Esophagus squamous epithelium (tissue), 5 donors: Measurements from ENCODE around the gene JARID2. TPM values are rescaled to one million over a fixed set of nuclear protein-coding genes. Genes with fewer than 3 reads are reported as not detected.

Source experiments
- DNase-seq: peaks from one replicate; lab custom pipeline; 2025; lab: John Stamatoyannopoulos, UW
- H3K27ac ChIP-seq, 4 donors: fragments of 200-600 bp; sonication (generic); one replicate each; pipeline ENCODE4 v1.5.1; 2016 to 2019; ENCODE audit warnings: mild to moderate bottlenecking in 1 of 4
- H3K27me3 ChIP-seq, 4 donors: fragments of 200-600 bp; sonication (generic); 1 replicate in 3 of 4; 2 replicates in 1 of 4; pipeline versions ENCODE4 v1.5.1 to v1.6.0; 2017 to 2021; ENCODE audit warnings: antibody characterized with exemption in 1 of 4
- H3K36me3 ChIP-seq, 3 donors: fragments of 200-600 bp; sonication (generic); one replicate each; pipeline ENCODE4 v1.5.1; 2016 to 2019
- H3K4me1 ChIP-seq, 3 donors: fragments of 200-600 bp; sonication (generic); one replicate each; pipeline ENCODE4 v1.5.1; 2017 to 2019
- H3K4me3 ChIP-seq, 4 donors: fragments of 200-600 bp; sonication (generic); 1 replicate in 3 of 4; 2 replicates in 1 of 4; pipeline ENCODE4 v1.5.1; 2016 to 2019; ENCODE audit warnings: mild to moderate bottlenecking in 2 of 4, moderate library complexity in 1 of 4
- H3K9me3 ChIP-seq, 3 donors: fragments of 200-600 bp; sonication (generic); one replicate each; pipeline ENCODE4 v1.5.1; 2016 to 2019
- CTCF ChIP-seq, 6 experiments: fragments of 450-650 bp in 4 of 6; fragments of 200-600 bp in 2 of 6; sonication (generic) in 2 of 6; IDR thresholded peaks; one replicate each; pipeline ENCODE4 v1.5.1; 2016 to 2019; ENCODE audit warnings: antibody characterized with exemption in 6 of 6, mild to moderate bottlenecking in 4 of 6, moderate library complexity in 4 of 6
- POLR2A ChIP-seq, 4 donors: fragments of 450-650 bp; IDR thresholded peaks; one replicate each; pipeline ENCODE4 v1.6.1; 2017; ENCODE audit warnings: antibody characterized with exemption in 4 of 4, mild to moderate bottlenecking in 4 of 4, moderate library complexity in 3 of 4
- WGBS, 2 donors: methylation state at CpG; one replicate each; pipeline ENCODE4 v1.1.5; 2018; 5-methylcytosine and 5-hydroxymethylcytosine counted together
- intact Hi-C: fragments of 100-400 bp; cut with DNase I; formaldehyde crosslinking; loops from one replicate; pipeline ENCODE4 v1.15.0; 2022
- total RNA-seq, 4 donors: library from RNA; depleted of rRNA; stranded (reverse); fragments of >200 nt; gene quantifications; one replicate each; pipeline ENCODE4 v1.1.0, GENCODE V29; 2016
- donor health status: DM: yes; HTN: yes; CAD: no.

The JARID2 gene
- total RNA-seq, 4 donors from 2014 or later: 13.3 to 19.6 (median 16.3) TPM

DNA sequence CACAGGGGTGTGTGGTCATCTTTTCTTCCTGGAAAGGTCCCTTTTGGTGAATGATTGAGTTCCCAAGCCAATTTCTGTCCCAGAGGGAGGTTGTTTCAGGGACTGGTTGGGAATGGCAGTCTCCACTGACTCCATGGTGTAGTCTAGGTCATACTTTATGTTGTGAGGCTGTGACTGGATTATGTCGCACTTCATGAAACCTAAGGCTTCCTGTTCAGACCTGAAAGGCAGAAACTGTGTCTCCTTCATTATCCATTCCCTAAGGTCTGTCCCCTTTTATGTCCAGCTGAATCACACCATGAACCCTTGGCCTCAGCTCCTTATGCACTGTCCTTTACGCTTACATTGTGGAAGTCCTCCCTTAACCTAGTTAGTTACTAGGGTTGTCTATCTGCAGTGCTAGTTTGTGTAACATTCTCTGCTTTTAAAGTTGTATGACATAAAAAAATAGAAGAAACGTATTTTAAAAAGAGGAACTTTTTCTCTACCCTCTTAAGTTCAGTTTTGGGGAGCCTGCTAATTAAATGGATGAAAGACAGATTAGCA, 191.3 kb downstream of the JARID2 start:
- TF ChIP-seq CTCF (IDR thresholded peaks at IDR 0.05) (no peak), POLR2A (IDR thresholded peaks at IDR 0.05) (no peak)
- intact Hi-C loops: loop anchor here (10.0 kb wide), 1 partner anchor 182 kb away; no protein-coding TSS in a partner anchor
- no peaks in the 10 kb centered on the region for H3K27me3 ChIP-seq
- peaks cover 22 to 94% (median 44%) of the 10 kb centered on the region in 3 donors for H3K4me1 ChIP-seq
- H3K36me3 ChIP-seq: no peaks in the 10 kb centered on the region
- H3K27ac ChIP-seq: peak overlapping the region in 2 of 4 donors; percentile 38 to 50
- H3K4me3 ChIP-seq: no peak overlapping the region
- WGBS, 2 donors: 64 to 66% methylated on average over 3 of the region's 3 CpGs
- DNase-seq: no peak
- H3K9me3 ChIP-seq: no peaks in the 10 kb centered on the region

GRCh38 chr6:15439410-15440025, 193.6 kb downstream of the JARID2 start:
- intact Hi-C loops: loop anchor here (10.0 kb wide), 1 partner anchor 185 kb away; no protein-coding TSS in a partner anchor
- DNase-seq: no peak
- H3K36me3 ChIP-seq: no peaks in the 10 kb centered on the region
- peak overlapping the region in 2 of 4 donors; percentile 12 to 45 for H3K27ac ChIP-seq
- no peak overlapping the region for H3K4me3 ChIP-seq
- H3K4me1 ChIP-seq: peaks cover 18 to 94% (median 41%) of the 10 kb centered on the region in 3 donors
- WGBS, 2 donors: 62 to 75% methylated on average over 3 of the region's 3 CpGs
- H3K9me3 ChIP-seq: no peaks in the 10 kb centered on the region
- H3K27me3 ChIP-seq: no peaks in the 10 kb centered on the region
- no peak for TF ChIP-seq CTCF (IDR thresholded peaks at IDR 0.05)
- TF ChIP-seq POLR2A (IDR thresholded peaks at IDR 0.05): no peak

DNA sequence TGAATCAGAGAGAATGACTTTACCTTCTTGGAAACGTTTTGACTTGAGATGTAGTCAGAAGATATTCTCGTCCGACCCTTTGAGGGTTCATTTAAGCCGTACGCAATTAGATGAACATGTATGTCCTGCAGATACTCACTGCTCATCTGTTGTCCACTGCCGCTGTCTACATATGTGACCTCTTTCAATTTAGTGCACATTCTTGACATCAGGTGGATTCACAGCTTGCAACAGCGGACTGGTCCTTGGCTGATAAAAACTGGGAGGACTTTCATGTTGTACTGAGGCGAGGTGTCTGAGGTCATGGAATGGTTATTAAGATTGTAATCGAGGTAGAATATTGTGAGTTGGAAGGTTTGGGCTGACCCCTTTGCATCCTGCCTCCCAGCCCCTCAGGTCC, 194.2 kb downstream of the JARID2 start:
- H3K27ac ChIP-seq: peak overlapping the region in 1 of 4 donors; percentile 45
- WGBS, 2 donors: 74 to 79% methylated on average over 9 of the region's 9 CpGs
- H3K9me3 ChIP-seq: no peaks in the 10 kb centered on the region
- peaks cover 18 to 98% (median 40%) of the 10 kb centered on the region in 3 donors for H3K4me1 ChIP-seq
- no peak overlapping the region for H3K4me3 ChIP-seq
- no peak for DNase-seq
- H3K27me3 ChIP-seq: no peaks in the 10 kb centered on the region
- intact Hi-C loops: no loop called here
- H3K36me3 ChIP-seq: no peaks in the 10 kb centered on the region
- TF ChIP-seq CTCF (IDR thresholded peaks at IDR 0.05) (no peak), POLR2A (IDR thresholded peaks at IDR 0.05) (no peak)

- 65 to 75% methylated on average over 7 of the region's 7 CpGs for WGBS, 2 donors
- Histone ChIP-seq H3K4me3 (no peak overlapping the region), H3K9me3 (no peaks in the 10 kb centered on the region), H3K36me3 (no peaks in the 10 kb centered on the region), H3K27ac (no peak overlapping the region), H3K4me1 (peaks cover 13 to 94% (median 40%) of the 10 kb centered on the region in 3 donors), H3K27me3 (no peaks in the 10 kb centered on the region)
- TF ChIP-seq POLR2A (IDR thresholded peaks at IDR 0.05) (no peak), CTCF (IDR thresholded peaks at IDR 0.05) (peak; percentile 50 to 86 (median 72))
- no peak for DNase-seq
- intact Hi-C loops: no loop called here
These were observed 195.5 kb downstream of the JARID2 start for GRCh38 chr6:15441215-15441868.

DNA sequence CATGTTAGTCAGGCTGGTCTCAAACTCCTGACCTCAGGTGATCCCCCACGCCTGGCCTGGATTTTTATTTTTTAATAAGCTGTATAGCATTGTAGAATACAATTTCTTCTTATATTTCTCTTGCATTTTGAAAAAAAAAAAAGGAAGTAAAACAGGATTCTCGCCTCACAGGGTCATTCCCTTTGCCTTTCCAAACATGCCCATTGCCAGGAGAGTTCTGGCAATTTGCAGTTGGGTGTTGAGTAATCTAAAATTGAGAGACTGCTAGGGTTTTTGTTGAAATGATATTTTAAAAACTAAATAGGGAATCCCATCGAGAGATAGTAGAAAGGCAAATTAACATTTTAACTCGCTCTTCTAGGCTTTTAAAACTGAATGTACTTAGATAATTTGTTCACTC, 196.1 kb downstream of the JARID2 start:
- peak overlapping the region in 2 of 4 donors; percentile 4 to 41 for H3K27ac ChIP-seq
- 55 to 63% methylated on average over 4 of the region's 4 CpGs for WGBS, 2 donors

More for the DNA sequence above, 196.1 kb downstream of the JARID2 start:
- no peak for DNase-seq
- Histone ChIP-seq H3K36me3 (no peaks in the 10 kb centered on the region), H3K4me3 (no peak overlapping the region), H3K27me3 (no peaks in the 10 kb centered on the region), H3K4me1 (peaks cover 12 to 94% (median 40%) of the 10 kb centered on the region in 3 donors), H3K9me3 (no peaks in the 10 kb centered on the region)
- intact Hi-C loops: no loop called here
- TF ChIP-seq CTCF (IDR thresholded peaks at IDR 0.05) (no peak), POLR2A (IDR thresholded peaks at IDR 0.05) (no peak)
